GM06990 (cell line): ENCODE results near the gene DDX23.

ENCODE experiments used
- DNase-seq: peaks from one replicate; pipeline ENCODE4 v3.0.0-alpha.2; 2011; ENCODE audit not compliant: insufficient read length; ENCODE audit errors: extremely low read depth
- H3K27me3 ChIP-seq: replicated peaks from 2 replicates; pipeline ENCODE4 v1.6.0; 2011; ENCODE audit warnings: low read length; ENCODE audit not compliant: control insufficient read depth, insufficient read depth
- H3K36me3 ChIP-seq: 2 replicates; pipeline ENCODE4 v1.5.1; 2011; ENCODE audit warnings: low read length; ENCODE audit not compliant: control insufficient read depth, insufficient read depth
- H3K4me3 ChIP-seq: replicated peaks from 2 replicates; pipeline ENCODE4 v1.5.1; 2011; ENCODE audit warnings: low read depth, mild to moderate bottlenecking, control low read depth, low read length
- TF ChIP-seq, protein P1 (sequence below): IDR thresholded peaks from 2 replicates; pipeline ENCODE4 v1.5.1; 2011; ENCODE audit warnings: low read length, control low read depth, mild to moderate bottlenecking, inconsistent platforms; ENCODE audit not compliant: insufficient read depth, poor library complexity, severe bottlenecking

The DDX23 gene

GRCh38 chr12:48815126-48816110, 36.5 kb downstream of the DDX23 start:
- peak overlapping the region; percentile 80 for H3K4me3 ChIP-seq
- H3K27me3 ChIP-seq = peaks cover 2% of the 10 kb centered on the region
- TF ChIP-seq, protein P1, sequence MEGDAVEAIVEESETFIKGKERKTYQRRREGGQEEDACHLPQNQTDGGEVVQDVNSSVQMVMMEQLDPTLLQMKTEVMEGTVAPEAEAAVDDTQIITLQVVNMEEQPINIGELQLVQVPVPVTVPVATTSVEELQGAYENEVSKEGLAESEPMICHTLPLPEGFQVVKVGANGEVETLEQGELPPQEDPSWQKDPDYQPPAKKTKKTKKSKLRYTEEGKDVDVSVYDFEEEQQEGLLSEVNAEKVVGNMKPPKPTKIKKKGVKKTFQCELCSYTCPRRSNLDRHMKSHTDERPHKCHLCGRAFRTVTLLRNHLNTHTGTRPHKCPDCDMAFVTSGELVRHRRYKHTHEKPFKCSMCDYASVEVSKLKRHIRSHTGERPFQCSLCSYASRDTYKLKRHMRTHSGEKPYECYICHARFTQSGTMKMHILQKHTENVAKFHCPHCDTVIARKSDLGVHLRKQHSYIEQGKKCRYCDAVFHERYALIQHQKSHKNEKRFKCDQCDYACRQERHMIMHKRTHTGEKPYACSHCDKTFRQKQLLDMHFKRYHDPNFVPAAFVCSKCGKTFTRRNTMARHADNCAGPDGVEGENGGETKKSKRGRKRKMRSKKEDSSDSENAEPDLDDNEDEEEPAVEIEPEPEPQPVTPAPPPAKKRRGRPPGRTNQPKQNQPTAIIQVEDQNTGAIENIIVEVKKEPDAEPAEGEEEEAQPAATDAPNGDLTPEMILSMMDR = no peak
- H3K36me3 ChIP-seq = no peaks in the 10 kb centered on the region
- DNase-seq = no peak

DNA sequence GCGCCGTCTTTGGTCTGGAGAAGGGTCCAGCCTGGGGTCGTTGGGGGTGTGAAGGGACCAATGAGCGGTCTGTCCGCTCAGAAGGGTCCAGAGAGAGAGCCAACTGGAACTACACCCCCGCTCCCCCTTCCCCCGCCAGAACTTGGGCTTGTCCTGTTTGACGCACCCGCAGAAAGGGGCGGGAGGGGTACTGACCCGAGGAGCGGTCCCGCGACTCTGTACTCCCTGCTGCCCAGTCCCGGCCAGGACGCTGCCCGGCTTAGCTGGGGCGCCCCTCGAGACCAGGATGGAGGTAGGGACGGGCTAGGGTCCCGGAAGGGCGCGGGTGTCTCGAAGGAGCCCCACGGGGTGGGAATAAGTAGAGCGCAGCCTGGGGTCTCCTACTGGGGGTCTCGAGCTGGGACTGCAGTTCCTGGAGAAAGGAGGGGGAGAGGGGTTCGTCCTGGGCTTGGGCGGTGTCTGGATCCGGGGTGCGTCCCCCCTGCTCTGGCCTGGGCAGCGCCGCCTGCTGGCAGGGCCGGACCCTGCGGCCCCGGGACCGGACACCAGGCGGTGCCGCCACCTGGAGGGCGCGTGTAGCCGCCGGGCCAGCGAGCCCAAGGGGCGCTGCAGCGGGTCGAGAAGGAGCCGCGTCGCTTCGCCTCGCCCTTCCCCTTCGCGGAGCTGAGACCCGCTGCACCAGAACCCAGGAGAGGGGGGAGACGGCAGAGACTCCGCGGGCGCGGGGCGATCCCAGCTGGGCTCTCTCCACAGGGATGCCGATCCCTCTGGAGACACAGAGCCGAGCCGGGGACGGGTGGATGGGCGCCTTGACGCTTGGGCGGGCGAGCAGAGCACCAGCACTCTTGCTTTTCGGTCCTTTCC, 37.5 kb downstream of the DDX23 start:
- peak; percentile 87 for DNase-seq
- TF ChIP-seq, protein P1 = peak; percentile 88
- Histone ChIP-seq H3K4me3 (peak overlapping the region; percentile 80), H3K36me3 (no peaks in the 10 kb centered on the region), H3K27me3 (peaks cover 2% of the 10 kb centered on the region)

GRCh38 chr12:48813465-48814261, 38.3 kb downstream of the DDX23 start:
- no peak for DNase-seq
- Histone ChIP-seq H3K27me3 (peaks cover 2% of the 10 kb centered on the region), H3K4me3 (peak overlapping the region; percentile 80), H3K36me3 (no peaks in the 10 kb centered on the region)
- TF ChIP-seq, protein P1 = no peak

DNA sequence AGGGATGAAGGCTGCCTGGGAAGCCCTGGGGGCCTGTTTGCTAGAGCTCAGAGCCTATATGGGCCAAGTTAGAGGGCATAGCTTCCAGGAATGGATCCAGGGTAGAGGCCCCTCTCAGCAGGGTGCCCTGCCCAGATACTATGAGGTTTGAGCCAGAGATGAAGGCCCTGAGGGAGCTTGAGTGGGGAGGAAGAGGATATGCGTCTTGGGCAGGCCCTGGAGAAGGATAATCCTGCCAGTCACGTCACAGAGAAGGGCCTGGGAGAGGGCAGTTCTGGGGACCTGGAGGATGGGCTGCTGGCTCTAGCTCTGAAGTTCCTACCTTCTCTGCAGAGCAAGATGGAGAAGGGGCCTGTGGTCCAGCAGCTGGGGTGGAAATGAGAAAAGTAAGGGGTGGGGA, 39.6 kb downstream of the DDX23 start:
- peaks cover 2% of the 10 kb centered on the region for H3K27me3 ChIP-seq
- H3K4me3 ChIP-seq = no peak overlapping the region
- no peaks in the 10 kb centered on the region for H3K36me3 ChIP-seq
- TF ChIP-seq, protein P1 = no peak
- DNase-seq = no peak

GRCh38 chr12:48811437-48812090, 40.4 kb downstream of the DDX23 start:
- H3K36me3 ChIP-seq = no peaks in the 10 kb centered on the region
- no peak for DNase-seq
- TF ChIP-seq, protein P1 = no peak
- H3K4me3 ChIP-seq = no peak overlapping the region
- peaks cover under 1% of the 10 kb centered on the region; the same call in 1 of the 2 replicates for H3K27me3 ChIP-seq
